ENCODE results near the gene ZNF304.
"Not testable (repeated sequence)": the region's sequence is repeated elsewhere in the genome, so short reads cannot be mapped to it uniquely, and the experiment has no call there.

ZNF304 gene

DNA sequence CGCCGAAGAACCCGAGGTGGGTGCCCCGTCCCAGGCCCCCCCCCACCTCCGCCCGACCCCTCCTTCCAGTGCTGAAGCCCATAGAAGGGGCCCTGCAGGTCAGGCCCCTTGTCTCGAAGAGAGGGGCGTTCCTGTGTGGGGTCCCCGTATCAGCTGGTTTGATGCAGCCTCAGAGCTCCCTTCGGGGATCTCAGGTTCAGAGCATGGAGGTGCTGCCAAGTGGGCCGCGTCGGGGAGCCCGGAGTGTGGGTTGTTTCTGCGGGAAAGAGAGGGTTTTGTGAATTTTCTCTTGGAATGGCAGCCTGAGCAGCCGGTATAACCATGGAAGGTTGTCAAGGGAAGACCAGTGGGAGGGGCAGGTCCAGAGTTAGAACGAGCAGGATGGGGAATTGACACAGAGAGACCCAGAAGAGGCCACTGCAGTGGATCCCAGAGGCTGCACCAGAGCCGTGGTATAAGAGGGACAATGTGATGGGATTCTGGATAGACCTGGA is 12.7 kb downstream of the ZNF304 start:
- Histone ChIP-seq H3K9ac (ENCODE audit: low read depth, low read length, poor library complexity) (peak overlapping the region; percentile 70), H2BK5ac (ENCODE audit: low read length) (peak overlapping the region; percentile 66), H3K79me1 (ENCODE audit: low read depth, low read length) (peaks cover 4% of the 10 kb centered on the region), H3K14ac (ENCODE audit: low read length) (peak overlapping the region; percentile 56), H4K8ac (ENCODE audit: low read depth, low read length) (no peak overlapping the region), H3K4me2 (ENCODE audit: insufficient read depth, low read length, poor library complexity, severe bottlenecking) (peak overlapping the region; percentile 89), H2BK120ac (ENCODE audit: low read depth, low read length) (no peak overlapping the region), H3K4me3 (ENCODE audit: low read length in 2 of 2) (peak overlapping the region; percentile 68 to 90), H4K91ac (ENCODE audit: low read depth, low read length, poor library complexity) (no peak overlapping the region), H3K23ac (ENCODE audit: low read depth, low read length, poor library complexity) (no peak overlapping the region), H2BK15ac (ENCODE audit: low read length) (peak overlapping the region; percentile 49), H3K4ac (ENCODE audit: low read length) (no peak overlapping the region), H3K27ac (replicated peaks; ENCODE audit: low read length) (no peak overlapping the region), H3K27me3 (ENCODE audit: control insufficient read depth in 3 of 3, insufficient read depth in 3 of 3, low read depth in 1 of 3, low read length in 3 of 3) (no peaks in the 10 kb centered on the region), H3K18ac (ENCODE audit: low read length) (peak overlapping the region; percentile 48), H3K4me1 (ENCODE audit: control insufficient read depth in 2 of 2, insufficient read depth in 1 of 2, low read depth in 1 of 2, low read length in 2 of 2) (peaks cover 0 to 4% of the 10 kb centered on the region in 2 donors), H2AFZ (ENCODE audit: low read length) (peak overlapping the region; percentile 74), H3K36me3 (replicated peaks in 1 of 2; ENCODE audit: control insufficient read depth in 2 of 2, insufficient read depth in 2 of 2, low read length in 2 of 2) (peaks cover 4 to 19% of the 10 kb centered on the region in 2 donors), H2AK5ac (ENCODE audit: low read depth, low read length) (peak overlapping the region; percentile 46), H3K9me3 (replicated peaks in 1 of 2; ENCODE audit: control insufficient read depth in 2 of 2, insufficient read depth in 1 of 2, low read depth in 1 of 2, low read length in 2 of 2) (no peaks in the 10 kb centered on the region), H2BK12ac (ENCODE audit: low read length) (no peak overlapping the region)
- WGBS, 2 donors (ENCODE audit: extremely low coverage in 2 of 2, insufficient read length in 2 of 2, insufficient replicate concordance in 1 of 2), result no CpG with 5 or more reads among the region's 18 CpGs
- no peak for DNase-seq (ENCODE audit: low spot score)

DNA sequence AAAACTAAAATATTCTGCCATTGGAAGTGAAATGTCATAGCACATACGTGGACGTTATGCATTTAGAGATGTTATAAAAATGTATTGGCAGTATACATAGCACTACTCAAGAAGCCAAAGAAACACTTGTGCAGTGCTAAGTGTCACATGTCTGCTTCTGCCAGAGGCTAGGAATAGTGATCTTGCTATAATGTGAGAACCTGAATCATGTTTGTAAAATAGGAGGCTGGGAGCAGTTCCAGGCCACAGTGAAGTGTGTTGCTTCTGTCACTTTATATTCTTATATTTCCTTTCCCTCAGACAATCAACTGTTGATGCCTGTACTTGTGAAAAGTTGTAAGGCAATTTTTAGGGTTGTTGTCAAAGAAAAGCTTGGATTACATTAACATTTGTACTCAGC is 15.7 kb downstream of the ZNF304 start:
- Histone ChIP-seq H3K9me3 (replicated peaks in 1 of 2; ENCODE audit: control insufficient read depth in 2 of 2, insufficient read depth in 1 of 2, low read depth in 1 of 2, low read length in 2 of 2) (no peaks in the 10 kb centered on the region), H3K9ac (ENCODE audit: low read depth, low read length, poor library complexity) (no peak overlapping the region), H4K8ac (ENCODE audit: low read depth, low read length) (no peak overlapping the region), H3K36me3 (replicated peaks in 1 of 2; ENCODE audit: control insufficient read depth in 2 of 2, insufficient read depth in 2 of 2, low read length in 2 of 2) (peaks cover 0 to 9% of the 10 kb centered on the region in 2 donors), H2BK12ac (ENCODE audit: low read length) (no peak overlapping the region), H3K4me1 (ENCODE audit: control insufficient read depth in 2 of 2, insufficient read depth in 1 of 2, low read depth in 1 of 2, low read length in 2 of 2) (peaks cover 0 to 4% of the 10 kb centered on the region in 2 donors), H3K79me1 (ENCODE audit: low read depth, low read length) (peaks cover 4% of the 10 kb centered on the region), H4K91ac (ENCODE audit: low read depth, low read length, poor library complexity) (no peak overlapping the region), H2AFZ (ENCODE audit: low read length) (no peak overlapping the region), H3K4me2 (ENCODE audit: insufficient read depth, low read length, poor library complexity, severe bottlenecking) (no peak overlapping the region), H3K4me3 (ENCODE audit: low read length in 2 of 2) (no peak overlapping the region), H2BK120ac (ENCODE audit: low read depth, low read length) (no peak overlapping the region), H2BK5ac (ENCODE audit: low read length) (no peak overlapping the region), H3K23ac (ENCODE audit: low read depth, low read length, poor library complexity) (no peak overlapping the region), H2AK5ac (ENCODE audit: low read depth, low read length) (no peak overlapping the region), H2BK15ac (ENCODE audit: low read length) (no peak overlapping the region), H3K18ac (ENCODE audit: low read length) (no peak overlapping the region), H3K27me3 (ENCODE audit: control insufficient read depth in 3 of 3, insufficient read depth in 3 of 3, low read depth in 1 of 3, low read length in 3 of 3) (no peaks in the 10 kb centered on the region), H3K4ac (ENCODE audit: low read length) (no peak overlapping the region), H3K27ac (replicated peaks; ENCODE audit: low read length) (no peak overlapping the region), H3K14ac (ENCODE audit: low read length) (no peak overlapping the region)
- DNase-seq (ENCODE audit: low spot score), result no peak
- no CpG with 5 or more reads among the region's 2 CpGs for WGBS, 2 donors (ENCODE audit: extremely low coverage in 2 of 2, insufficient read length in 2 of 2, insufficient replicate concordance in 1 of 2)

DNA sequence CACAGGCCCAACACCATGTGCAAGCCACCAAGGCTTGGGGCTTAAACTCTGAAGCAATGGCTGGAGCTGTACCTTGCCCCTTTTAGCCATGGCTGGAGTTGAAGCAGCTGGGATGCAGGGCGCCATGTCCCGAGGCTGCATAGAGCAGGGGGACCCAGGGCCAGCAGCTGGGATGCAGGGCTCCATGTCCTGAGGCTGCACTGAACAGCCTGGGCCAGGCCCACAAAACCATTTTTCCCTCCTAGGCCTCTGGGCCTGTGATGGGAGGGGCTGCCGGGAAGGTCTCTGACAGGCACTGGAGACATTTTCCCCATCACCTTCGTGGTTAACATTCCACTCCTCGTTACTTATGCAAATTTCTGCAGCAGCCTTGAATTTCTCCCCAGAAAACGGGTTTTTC is 23.1 kb downstream of the ZNF304 start:
- whole genome bisulfite sequencing, 2 donors (ENCODE audit: extremely low coverage in 2 of 2, insufficient read length in 2 of 2, insufficient replicate concordance in 1 of 2), result no CpG with 5 or more reads among the region's 6 CpGs
- Histone ChIP-seq H3K14ac (ENCODE audit: low read length) (no peak overlapping the region), H3K4me1 (ENCODE audit: control insufficient read depth in 2 of 2, insufficient read depth in 1 of 2, low read depth in 1 of 2, low read length in 2 of 2) (no peaks in the 10 kb centered on the region), H3K79me1 (ENCODE audit: low read depth, low read length) (no peaks in the 10 kb centered on the region), H3K4me3 (ENCODE audit: low read length in 2 of 2) (no peak overlapping the region), H3K27ac (replicated peaks; ENCODE audit: low read length) (no peak overlapping the region), H4K8ac (ENCODE audit: low read depth, low read length) (no peak overlapping the region), H3K18ac (ENCODE audit: low read length) (no peak overlapping the region), H2AK5ac (ENCODE audit: low read depth, low read length) (no peak overlapping the region), H2BK12ac (ENCODE audit: low read length) (no peak overlapping the region), H3K27me3 (ENCODE audit: control insufficient read depth in 3 of 3, insufficient read depth in 3 of 3, low read depth in 1 of 3, low read length in 3 of 3) (no peaks in the 10 kb centered on the region), H3K4me2 (ENCODE audit: insufficient read depth, low read length, poor library complexity, severe bottlenecking) (no peak overlapping the region), H3K9ac (ENCODE audit: low read depth, low read length, poor library complexity) (no peak overlapping the region), H3K9me3 (replicated peaks in 1 of 2; ENCODE audit: control insufficient read depth in 2 of 2, insufficient read depth in 1 of 2, low read depth in 1 of 2, low read length in 2 of 2) (peaks cover 21 to 41% of the 10 kb centered on the region in 2 donors), H2AFZ (ENCODE audit: low read length) (no peak overlapping the region), H4K91ac (ENCODE audit: low read depth, low read length, poor library complexity) (no peak overlapping the region), H2BK5ac (ENCODE audit: low read length) (no peak overlapping the region), H2BK120ac (ENCODE audit: low read depth, low read length) (no peak overlapping the region), H3K4ac (ENCODE audit: low read length) (no peak overlapping the region), H2BK15ac (ENCODE audit: low read length) (no peak overlapping the region), H3K36me3 (replicated peaks in 1 of 2; ENCODE audit: control insufficient read depth in 2 of 2, insufficient read depth in 2 of 2, low read length in 2 of 2) (peaks cover 18 to 56% of the 10 kb centered on the region in 2 donors), H3K23ac (ENCODE audit: low read depth, low read length, poor library complexity) (no peak overlapping the region)
- no peak for DNase-seq (ENCODE audit: low spot score)

DNA sequence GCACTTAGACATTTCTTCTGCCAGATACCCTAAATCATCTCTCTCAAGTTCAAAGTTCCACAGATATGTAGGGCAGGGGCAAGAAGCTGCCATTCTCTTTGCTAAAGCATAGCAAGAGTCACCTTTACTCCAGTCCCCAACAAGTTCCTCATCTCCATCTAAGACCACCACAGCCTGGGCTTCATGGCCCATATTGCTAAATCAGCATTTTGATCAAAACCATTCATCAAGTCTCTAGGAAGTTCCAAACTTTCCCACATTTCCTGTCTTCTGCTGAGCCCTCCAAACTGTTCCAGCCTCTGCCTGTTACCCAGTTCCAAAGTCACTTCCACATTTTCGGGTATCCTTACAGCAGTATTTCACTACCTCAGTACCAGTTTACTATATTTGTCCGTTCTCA is 23.6 kb downstream of the ZNF304 start:
- H2AK5ac ChIP-seq (ENCODE audit: low read depth, low read length); H2BK15ac ChIP-seq (ENCODE audit: low read length); H4K8ac ChIP-seq (ENCODE audit: low read depth, low read length); H3K4me1 ChIP-seq (ENCODE audit: control insufficient read depth in 2 of 2, insufficient read depth in 1 of 2, low read depth in 1 of 2, low read length in 2 of 2); H3K4me2 ChIP-seq (ENCODE audit: insufficient read depth, low read length, poor library complexity, severe bottlenecking); H3K23ac ChIP-seq (ENCODE audit: low read depth, low read length, poor library complexity); H3K79me1 ChIP-seq (ENCODE audit: low read depth, low read length); H2AFZ ChIP-seq (ENCODE audit: low read length); H2BK5ac ChIP-seq (ENCODE audit: low read length); H3K18ac ChIP-seq (ENCODE audit: low read length); H3K27me3 ChIP-seq (ENCODE audit: control insufficient read depth in 3 of 3, insufficient read depth in 3 of 3, low read depth in 1 of 3, low read length in 3 of 3); H3K4me3 ChIP-seq (ENCODE audit: low read length in 2 of 2); H2BK12ac ChIP-seq (ENCODE audit: low read length); H3K4ac ChIP-seq (ENCODE audit: low read length); H2BK120ac ChIP-seq (ENCODE audit: low read depth, low read length); H3K14ac ChIP-seq (ENCODE audit: low read length); H3K9ac ChIP-seq (ENCODE audit: low read depth, low read length, poor library complexity); H4K91ac ChIP-seq (ENCODE audit: low read depth, low read length, poor library complexity); H3K27ac ChIP-seq (replicated peaks; ENCODE audit: low read length); DNase-seq (ENCODE audit: low spot score): not testable (repeated sequence)
- WGBS, 2 donors (ENCODE audit: extremely low coverage in 2 of 2, insufficient read length in 2 of 2, insufficient replicate concordance in 1 of 2), result no CpG with 5 or more reads among the region's 2 CpGs
- Histone ChIP-seq H3K9me3 (replicated peaks in 1 of 2; ENCODE audit: control insufficient read depth in 2 of 2, insufficient read depth in 1 of 2, low read depth in 1 of 2, low read length in 2 of 2) (peaks cover 22 to 42% of the 10 kb centered on the region in 2 donors), H3K36me3 (replicated peaks in 1 of 2; ENCODE audit: control insufficient read depth in 2 of 2, insufficient read depth in 2 of 2, low read length in 2 of 2) (peaks cover 18 to 56% of the 10 kb centered on the region in 2 donors)
